ENCODE results near the gene TTYH1. TPM values are rescaled to one million over a fixed set of nuclear protein-coding genes. Genes with fewer than 3 reads are reported as not detected.
A peak's percentile ranks its signal among the peaks of the same experiment; 100 is the strongest.

Gene TTYH1
- polyA plus RNA-seq, 4 donors = 2.1 to 12.1 (median 8.7) TPM

GRCh38 chr19:54473071-54473891 is 58.0 kb downstream of the TTYH1 start, which contains the start of gene CDC42EP5:
Gene CDC42EP5 (minus strand): TSS chr19:54473296. CDS start chr19:54465547, 7,749 bp downstream.
- DNase-seq (ENCODE audit: low read depth in 4 of 4, low spot score in 3 of 4) = peak in 3 of 4 donors; percentile 64 to 73 (median 72)

- no peak for DNase-seq (ENCODE audit: low read depth in 4 of 4, low spot score in 3 of 4)
Measured at GRCh38 chr19:54473892-54474372, 58.7 kb downstream of the TTYH1 start.

GRCh38 chr19:54475706-54476105 is 60.4 kb downstream of the TTYH1 start:
- DNase-seq (ENCODE audit: low read depth in 4 of 4, low spot score in 3 of 4) = no peak

- DNase-seq (ENCODE audit: low read depth in 4 of 4, low spot score in 3 of 4) = no peak
Measured at GRCh38 chr19:54477650-54478049, 62.4 kb downstream of the TTYH1 start.

GRCh38 chr19:54478677-54479266 is 63.5 kb downstream of the TTYH1 start:
- DNase-seq (ENCODE audit: low read depth in 4 of 4, low spot score in 3 of 4) = no peak

GRCh38 chr19:54480051-54480450 is 64.8 kb downstream of the TTYH1 start:
- DNase-seq (ENCODE audit: low read depth in 4 of 4, low spot score in 3 of 4) = no peak

- DNase-seq (ENCODE audit: low read depth in 4 of 4, low spot score in 3 of 4) = no peak
Measured at GRCh38 chr19:54481326-54481930, 66.2 kb downstream of the TTYH1 start.

GRCh38 chr19:54482889-54483288 is 67.6 kb downstream of the TTYH1 start:
- DNase-seq (ENCODE audit: low read depth in 4 of 4, low spot score in 3 of 4) = no peak

- no peak for DNase-seq (ENCODE audit: low read depth in 4 of 4, low spot score in 3 of 4)
Measured at GRCh38 chr19:54484451-54484850, 69.2 kb downstream of the TTYH1 start.

GRCh38 chr19:54485851-54486250 is 70.6 kb downstream of the TTYH1 start:
- DNase-seq (ENCODE audit: low read depth in 4 of 4, low spot score in 3 of 4) = no peak

Other genes with a start within 250 kb of the TTYH1 start
- 10 to 100 TPM in 3 of 4 donors, 1 to 10 TPM in 1; 3.8 to 50.3 (median 32.4) TPM for gene TMC4, start 242.3 kb upstream of the TTYH1 start, polyA plus RNA-seq (ENCODE audit: insufficient read length in 4 of 4)
- gene MBOAT7, start 225.9 kb upstream of the TTYH1 start, polyA plus RNA-seq (ENCODE audit: insufficient read length in 4 of 4) = 10 to 100 TPM; 51.8 to 86.8 (median 58.9) TPM
- gene TSEN34, start 224.2 kb upstream of the TTYH1 start, polyA plus RNA-seq (ENCODE audit: insufficient read length in 4 of 4) = 10 to 100 TPM; 36.2 to 67.5 (median 45.0) TPM
- gene RPS9, start 214.6 kb upstream of the TTYH1 start, polyA plus RNA-seq (ENCODE audit: insufficient read length in 4 of 4) = 1,000 to 10,000 TPM; 1,290 to 1,562 (median 1,510) TPM
- 1 to 10 TPM in 3 of 4 donors, under 1 TPM in 1; 0.40 to 1.8 (median 1.7) TPM for gene LILRB3, start 192.5 kb upstream of the TTYH1 start, polyA plus RNA-seq (ENCODE audit: insufficient read length in 4 of 4)
- 1 to 10 TPM in 1 of 4 donors, under 1 TPM in 3; 0.63 to 1.1 (median 0.89) TPM for gene LILRA6, start 172.7 kb upstream of the TTYH1 start, polyA plus RNA-seq (ENCODE audit: insufficient read length in 4 of 4)
- 10 to 100 TPM in 1 of 4 donors, 1 to 10 TPM in 3; 2.4 to 10.9 (median 2.8) TPM for gene LILRB5, start 158.2 kb upstream of the TTYH1 start, polyA plus RNA-seq (ENCODE audit: insufficient read length in 4 of 4)
- gene LILRB2, start 134.4 kb upstream of the TTYH1 start, polyA plus RNA-seq (ENCODE audit: insufficient read length in 4 of 4) = 1 to 10 TPM in 3 of 4 donors, under 1 TPM in 1; 0.80 to 1.9 (median 1.3) TPM
- gene LILRA5, start 102.3 kb upstream of the TTYH1 start, polyA plus RNA-seq (ENCODE audit: insufficient read length in 4 of 4) = under 1 TPM; 0.37 to 0.93 (median 0.73) TPM
- under 1 TPM in 3 of 4 donors, not detected in 1; 0.09 to 0.23 (median 0.16) TPM for gene LILRA4, start 76.3 kb upstream of the TTYH1 start, polyA plus RNA-seq (ENCODE audit: insufficient read length in 4 of 4)
- gene LAIR1, start 50.5 kb upstream of the TTYH1 start, polyA plus RNA-seq (ENCODE audit: insufficient read length in 4 of 4) = 10 to 100 TPM in 1 of 4 donors, 1 to 10 TPM in 3; 3.2 to 10.6 (median 5.1) TPM
- gene LENG8, start 33.7 kb downstream of the TTYH1 start, polyA plus RNA-seq (ENCODE audit: insufficient read length in 4 of 4) = 100 to 1,000 TPM in 3 of 4 donors, 10 to 100 TPM in 1; 96.5 to 227 (median 138) TPM
- 1 to 10 TPM; 1.1 to 2.9 (median 2.1) TPM for gene LENG9, start 48.3 kb downstream of the TTYH1 start, polyA plus RNA-seq (ENCODE audit: insufficient read length in 4 of 4)
- gene CDC42EP5, start 57.8 kb downstream of the TTYH1 start, polyA plus RNA-seq (ENCODE audit: insufficient read length in 4 of 4) = 10 to 100 TPM; 24.1 to 61.0 (median 40.2) TPM
- under 1 TPM in 2 of 4 donors, not detected in 2; 0.31 to 0.46 TPM for gene LAIR2, start 87.4 kb downstream of the TTYH1 start, polyA plus RNA-seq (ENCODE audit: insufficient read length in 4 of 4)
- 1 to 10 TPM in 2 of 4 donors, under 1 TPM in 2; 0.79 to 2.2 (median 1.1) TPM for gene LILRA2, start 158.3 kb downstream of the TTYH1 start, polyA plus RNA-seq (ENCODE audit: insufficient read length in 4 of 4)
- gene LILRA1, start 178.2 kb downstream of the TTYH1 start, polyA plus RNA-seq (ENCODE audit: insufficient read length in 4 of 4) = under 1 TPM; 0.20 to 0.70 (median 0.53) TPM
- 1 to 10 TPM; 1.0 to 1.5 (median 1.4) TPM for gene LILRB1, start 215.0 kb downstream of the TTYH1 start, polyA plus RNA-seq (ENCODE audit: insufficient read length in 4 of 4)
- gene LILRB4, start 247.5 kb downstream of the TTYH1 start, polyA plus RNA-seq (ENCODE audit: insufficient read length in 4 of 4) = 1 to 10 TPM in 3 of 4 donors, under 1 TPM in 1; 0.92 to 3.6 (median 1.2) TPM

Measured in left renal pelvis (tissue), 4 donors.